Activated T-helper 17 cell treated with anti-CD3 and anti-CD28 coated beads, Interleukin-2, amount 50 U/mL, for 72 hours (primary cell): Measurements from ENCODE around the gene DPEP1. TPM values are rescaled to one million over a fixed set of nuclear protein-coding genes. Genes with fewer than 3 reads are reported as not detected.
"Not testable (repeated sequence)": the region's sequence is repeated elsewhere in the genome, so short reads cannot be mapped to it uniquely, and the experiment has no call there.

ENCODE experiments used
- ATAC-seq: fragments of 150-1000 bp; cut with Tn5 transposase; replicated peaks from 2 replicates; pipeline ENCODE4 v1.10.0; 2021; ENCODE audit warnings: mild to moderate bottlenecking, moderate library complexity
- H3K27ac Mint-ChIP-seq: one replicate; pipeline ENCODE4 v1.8.0; 2022; ENCODE audit warnings: mixed read lengths
- H3K27me3 Mint-ChIP-seq: one replicate; pipeline ENCODE4 v1.8.0; 2022; ENCODE audit warnings: mixed read lengths
- H3K36me3 Mint-ChIP-seq: one replicate; pipeline ENCODE4 v1.8.0; 2022; ENCODE audit warnings: low read depth, mild to moderate bottlenecking, mixed read lengths
- H3K4me1 Mint-ChIP-seq: one replicate; pipeline ENCODE4 v1.8.0; 2022; ENCODE audit warnings: mixed read lengths
- H3K4me3 Mint-ChIP-seq: one replicate; pipeline ENCODE4 v1.8.0; 2022; ENCODE audit warnings: mild to moderate bottlenecking, mixed read lengths
- H3K9me3 Mint-ChIP-seq: one replicate; pipeline ENCODE4 v1.8.0; 2022; ENCODE audit warnings: mixed read lengths
- total RNA-seq, 2 donors: library from RNA; stranded (reverse); gene quantifications; one replicate each; pipeline ENCODE4 v1.2.3, GENCODE V29; 2022

Gene DPEP1
- not detected for total RNA-seq

- no peaks in the 10 kb centered on the region for H3K27me3 Mint-ChIP-seq
- H3K4me1 Mint-ChIP-seq = peaks cover 12% of the 10 kb centered on the region
- H3K9me3 Mint-ChIP-seq = no peaks in the 10 kb centered on the region
- H3K4me3 Mint-ChIP-seq = no peak within 1 kb of the TSS
- ATAC-seq = no peak
- peak within 1 kb of the TSS; percentile 65 for H3K27ac Mint-ChIP-seq
- no peaks in the 10 kb centered on the region for H3K36me3 Mint-ChIP-seq
Measured at GRCh38 chr16:89613231-89613953, at the start of gene DPEP1. Gene DPEP1 (plus strand): TSS chr16:89613642. CDS start chr16:89630411, 16,769 bp downstream.

DNA sequence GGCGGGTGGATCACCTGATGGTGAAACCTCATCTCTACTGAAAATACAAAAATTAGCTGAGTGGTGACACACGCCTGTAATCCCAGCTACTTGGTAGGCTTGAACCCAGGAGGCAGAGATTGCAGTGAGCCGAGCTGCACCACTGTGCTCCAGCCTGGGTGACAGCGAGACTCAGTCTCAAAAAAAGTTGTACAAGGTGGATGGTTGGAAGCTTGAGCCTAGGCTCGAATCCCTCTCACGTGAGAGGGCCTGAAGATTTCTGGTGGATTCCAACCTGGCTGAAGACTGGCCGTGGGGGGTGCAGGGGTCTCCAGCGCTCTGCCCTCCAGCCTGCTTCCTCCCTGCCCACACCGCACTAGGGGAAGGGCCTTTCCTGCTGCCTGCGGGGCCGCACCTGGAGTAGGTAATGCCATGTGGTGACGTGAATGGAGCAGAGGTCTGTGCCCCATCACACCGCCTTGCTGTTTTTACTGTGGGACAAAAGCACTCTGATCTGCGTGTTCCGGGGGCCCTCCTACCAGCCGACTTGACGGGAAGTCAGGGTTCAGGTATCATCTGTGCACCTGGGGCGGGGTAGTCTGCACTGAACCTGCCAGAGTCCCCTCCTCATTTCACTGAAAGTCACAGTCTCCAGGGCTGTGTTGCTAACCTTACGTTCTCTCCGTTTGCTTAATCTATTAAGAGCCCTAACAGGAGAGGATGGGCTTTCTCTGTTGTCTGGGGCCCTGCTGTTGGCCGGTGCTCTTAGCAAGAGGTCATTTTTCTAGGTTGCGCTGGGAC, 48.8 kb upstream of the DPEP1 start:
- Mint-ChIP-seq H3K27ac (peak overlapping the region; percentile 81), H3K9me3 (no peaks in the 10 kb centered on the region), H3K4me3 (peak overlapping the region; percentile 91), H3K4me1 (peaks cover 12% of the 10 kb centered on the region), H3K36me3 (peaks cover 78% of the 10 kb centered on the region), H3K27me3 (no peaks in the 10 kb centered on the region)
- no peak for ATAC-seq

GRCh38 chr16:89565256-89565505, 48.3 kb upstream of the DPEP1 start:
- Mint-ChIP-seq H3K36me3 (peaks cover 73% of the 10 kb centered on the region), H3K9me3 (no peaks in the 10 kb centered on the region), H3K4me1 (peaks cover 12% of the 10 kb centered on the region), H3K27ac (peak overlapping the region; percentile 81), H3K4me3 (peak overlapping the region; percentile 91), H3K27me3 (no peaks in the 10 kb centered on the region)
- no peak for ATAC-seq

- Mint-ChIP-seq H3K27ac (peak overlapping the region; percentile 81), H3K9me3 (no peaks in the 10 kb centered on the region), H3K27me3 (no peaks in the 10 kb centered on the region), H3K4me3 (peak overlapping the region; percentile 91), H3K4me1 (peaks cover 12% of the 10 kb centered on the region), H3K36me3 (peaks cover 67% of the 10 kb centered on the region)
- ATAC-seq = peak; percentile 34
Measured at GRCh38 chr16:89565506-89566372, 47.7 kb upstream of the DPEP1 start.

GRCh38 chr16:89567656-89568594, 45.5 kb upstream of the DPEP1 start:
- H3K4me1 Mint-ChIP-seq = peaks cover 11% of the 10 kb centered on the region
- no peaks in the 10 kb centered on the region for H3K9me3 Mint-ChIP-seq
- H3K36me3 Mint-ChIP-seq = peaks cover 47% of the 10 kb centered on the region
- no peak overlapping the region for H3K4me3 Mint-ChIP-seq
- ATAC-seq = no peak
- no peak overlapping the region for H3K27ac Mint-ChIP-seq
- no peaks in the 10 kb centered on the region for H3K27me3 Mint-ChIP-seq

- no peak for ATAC-seq
- H3K27me3 Mint-ChIP-seq = no peaks in the 10 kb centered on the region
- no peak overlapping the region for H3K27ac Mint-ChIP-seq
- no peaks in the 10 kb centered on the region for H3K9me3 Mint-ChIP-seq
- H3K4me3 Mint-ChIP-seq = no peak overlapping the region
- peaks cover 9% of the 10 kb centered on the region for H3K4me1 Mint-ChIP-seq
- peaks cover 29% of the 10 kb centered on the region for H3K36me3 Mint-ChIP-seq
Measured at GRCh38 chr16:89569506-89570341, 43.7 kb upstream of the DPEP1 start.

DNA sequence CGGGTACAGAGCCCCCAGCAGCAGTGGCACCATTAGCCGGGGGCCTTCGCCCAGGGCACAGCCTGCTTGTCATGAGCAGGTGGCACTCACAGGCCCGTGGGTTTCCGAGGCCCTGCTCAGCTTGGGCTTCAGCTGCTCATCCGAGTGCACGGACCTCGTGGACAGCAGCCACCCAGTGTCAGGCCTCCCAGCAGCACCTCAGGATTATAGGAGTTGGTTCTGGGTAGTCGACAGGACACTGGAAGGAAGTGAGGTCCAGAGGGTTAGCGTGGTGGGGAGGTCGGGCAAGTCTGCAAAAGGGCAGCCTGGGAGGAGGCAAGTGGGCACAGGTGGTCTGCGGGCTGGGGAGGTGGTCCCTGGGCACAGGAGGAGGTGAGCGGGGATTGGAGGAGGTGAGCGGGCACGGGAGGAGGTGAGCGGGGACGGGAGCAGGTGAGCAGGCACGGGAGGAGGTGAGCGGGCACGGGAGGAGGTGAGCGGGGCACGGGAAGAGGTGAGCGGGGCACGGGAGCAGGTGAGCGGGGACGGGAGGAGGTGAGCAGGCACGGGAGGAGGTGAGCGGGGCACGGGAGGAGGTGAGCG, 43.0 kb upstream of the DPEP1 start:
- Mint-ChIP-seq H3K36me3 (peaks cover 22% of the 10 kb centered on the region), H3K4me1 (peaks cover 6% of the 10 kb centered on the region), H3K27ac (no peak overlapping the region), H3K4me3 (no peak overlapping the region), H3K27me3 (no peaks in the 10 kb centered on the region), H3K9me3 (no peaks in the 10 kb centered on the region)
- ATAC-seq = no peak

DNA sequence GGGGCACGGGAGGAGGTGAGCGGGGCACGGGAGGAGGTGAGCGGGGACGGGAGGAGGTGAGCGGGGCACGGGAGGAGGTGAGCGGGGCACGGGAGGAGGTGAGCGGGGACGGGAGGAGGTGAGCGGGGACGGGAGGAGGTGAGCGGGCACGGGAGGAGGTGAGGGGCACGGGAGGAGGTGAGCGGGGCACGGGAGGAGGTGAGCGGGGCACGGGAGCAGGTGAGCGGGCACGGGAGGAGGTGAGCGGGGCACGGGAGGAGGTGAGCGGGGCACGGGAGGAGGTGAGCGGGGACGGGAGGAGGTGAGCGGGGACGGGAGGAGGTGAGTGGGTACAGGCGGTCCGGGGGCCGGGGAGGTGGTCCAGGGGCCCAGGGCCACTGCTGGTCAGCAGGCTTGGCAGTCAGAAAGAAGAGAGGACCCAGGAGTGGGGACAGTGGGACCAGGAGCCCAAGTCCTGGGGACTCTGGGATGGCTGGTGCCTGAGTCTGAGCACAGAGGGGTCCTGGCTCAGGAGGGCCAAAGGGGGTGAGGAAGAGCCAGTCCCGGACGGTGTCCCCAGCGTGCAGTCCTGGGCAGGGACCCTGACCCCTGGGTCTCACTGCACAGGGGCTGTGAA, 42.4 kb upstream of the DPEP1 start:
- peaks cover 15% of the 10 kb centered on the region for H3K36me3 Mint-ChIP-seq
- not testable (repeated sequence) for H3K4me3 Mint-ChIP-seq, H3K27me3 Mint-ChIP-seq, ATAC-seq, H3K9me3 Mint-ChIP-seq, H3K4me1 Mint-ChIP-seq, H3K27ac Mint-ChIP-seq

GRCh38 chr16:89571636-89572035, 41.8 kb upstream of the DPEP1 start:
- no peaks in the 10 kb centered on the region for H3K9me3 Mint-ChIP-seq
- no peak for ATAC-seq
- no peaks in the 10 kb centered on the region for H3K27me3 Mint-ChIP-seq
- peaks cover 10% of the 10 kb centered on the region for H3K36me3 Mint-ChIP-seq
- H3K27ac Mint-ChIP-seq = peak overlapping the region; percentile 33
- peaks cover 6% of the 10 kb centered on the region for H3K4me1 Mint-ChIP-seq
- H3K4me3 Mint-ChIP-seq = no peak overlapping the region

- Mint-ChIP-seq H3K4me3 (no peak overlapping the region), H3K9me3 (no peaks in the 10 kb centered on the region), H3K4me1 (peaks cover 6% of the 10 kb centered on the region), H3K27ac (peak overlapping the region; percentile 33), H3K36me3 (peaks cover 7% of the 10 kb centered on the region), H3K27me3 (no peaks in the 10 kb centered on the region)
- no peak for ATAC-seq
Measured at GRCh38 chr16:89572073-89572484, 41.4 kb upstream of the DPEP1 start.

- Mint-ChIP-seq H3K36me3 (peaks cover 4% of the 10 kb centered on the region), H3K27ac (no peak overlapping the region), H3K4me1 (peaks cover 6% of the 10 kb centered on the region), H3K9me3 (no peaks in the 10 kb centered on the region), H3K4me3 (no peak overlapping the region), H3K27me3 (no peaks in the 10 kb centered on the region)
- ATAC-seq = no peak
Measured at GRCh38 chr16:89572485-89573205, 40.8 kb upstream of the DPEP1 start.
